H1 (cell line): ENCODE measurements around the gene WNT3A. TPM values are rescaled to one million over a fixed set of nuclear protein-coding genes. Genes with fewer than 3 reads are reported as not detected.

Experiments used
- SAP30 ChIP-seq: fragments of 300-600 bp; sonication (generic); IDR thresholded peaks from 2 replicates; pipeline ENCODE4 v1.7.1; 2012; ENCODE audit warnings: low read length, moderate library complexity, mild to moderate bottlenecking, inconsistent platforms; ENCODE audit not compliant: insufficient read depth, insufficient replicate concordance
- TEAD4 ChIP-seq: IDR thresholded peaks from 2 replicates; pipeline ENCODE4 v1.6.1; 2012; ENCODE audit warnings: low read depth, low read length, inconsistent platforms, mixed read lengths
- polyA plus RNA-seq, 7 experiments: library from polyadenylated mRNA; depleted of rRNA in 3 of 7; stranded (reverse) in 5 of 7; unstranded in 2 of 7; fragments of >200 nt in 5 of 7; fragments of 200-250 nt in 2 of 7; gene quantifications; 1 replicate in 5 of 7; 2 replicates in 1 of 7; 4 replicates in 1 of 7; pipeline versions ENCODE4 v1.2.1 to v1.2.3, GENCODE V29; 2011 to 2013; ENCODE audit warnings: missing spikeins in 2 of 7, mixed read lengths in 2 of 7
- total RNA-seq: library from RNA; stranded (reverse); fragmentation: NEBNext Ultra II Directional; extraction: Animal tissue kit (Norgen Biotek cat#: 25700); gene quantifications from 2 replicates; pipeline ENCODE4 v1.2.1, GENCODE V29; 2021

Gene WNT3A
- total and polyA plus RNA-seq, 2 of the 8 experiments (the other 6 are each of a cell fraction or from before 2014, with no cell fraction given), result 0.08 to 0.19 TPM

GRCh38 chr1:228034954-228035837, 28.4 kb downstream of the WNT3A start (continued):
- no peak for TF ChIP-seq SAP30
- no peak for TF ChIP-seq TEAD4
